COLO668 (cell line): ENCODE data around the gene SHISA4.
"Not testable (repeated sequence)": the region's sequence is repeated elsewhere in the genome, so short reads cannot be mapped to it uniquely, and the experiment has no call there.

Experiments
- DNase-seq: peaks from one replicate; lab custom pipeline; 2025; ENCODE audit not compliant: unreplicated experiment; lab: John Stamatoyannopoulos, UW

SHISA4 gene

GRCh38 chr1:201925301-201925567, 36.5 kb downstream of the SHISA4 start:
- DNase-seq, result no peak

DNA sequence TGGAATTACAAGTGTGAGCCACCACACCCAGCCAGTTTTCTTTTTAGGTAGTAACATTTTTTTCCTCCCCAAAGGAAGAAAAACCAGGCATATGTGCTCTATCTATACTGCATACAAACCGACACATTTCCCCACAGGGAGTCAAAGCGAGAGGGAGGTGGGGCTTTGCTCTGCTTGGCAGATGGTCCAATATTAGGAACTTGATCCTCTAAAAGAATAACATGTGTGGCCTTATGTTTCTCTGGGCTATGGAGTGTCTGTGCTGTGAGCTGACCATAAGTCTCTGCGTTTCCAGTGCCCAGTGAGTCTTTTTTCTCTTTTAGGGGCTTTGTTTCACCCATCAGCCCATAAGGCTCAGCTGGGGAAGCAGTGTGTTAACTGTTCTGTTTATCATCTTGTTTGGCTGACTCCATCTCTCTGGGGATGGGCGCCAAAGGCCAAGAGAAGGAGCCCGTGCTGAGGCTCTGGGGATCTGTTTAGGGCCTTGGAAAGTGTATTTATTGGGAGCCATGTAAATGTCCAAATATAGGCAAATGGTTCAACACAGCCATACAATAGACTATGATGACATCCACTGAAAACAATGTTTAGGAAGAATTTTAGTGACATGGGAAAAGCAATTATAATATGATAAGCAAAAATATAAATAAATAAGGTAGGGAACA, 37.4 kb downstream of the SHISA4 start:
- DNase-seq, result no peak

DNA sequence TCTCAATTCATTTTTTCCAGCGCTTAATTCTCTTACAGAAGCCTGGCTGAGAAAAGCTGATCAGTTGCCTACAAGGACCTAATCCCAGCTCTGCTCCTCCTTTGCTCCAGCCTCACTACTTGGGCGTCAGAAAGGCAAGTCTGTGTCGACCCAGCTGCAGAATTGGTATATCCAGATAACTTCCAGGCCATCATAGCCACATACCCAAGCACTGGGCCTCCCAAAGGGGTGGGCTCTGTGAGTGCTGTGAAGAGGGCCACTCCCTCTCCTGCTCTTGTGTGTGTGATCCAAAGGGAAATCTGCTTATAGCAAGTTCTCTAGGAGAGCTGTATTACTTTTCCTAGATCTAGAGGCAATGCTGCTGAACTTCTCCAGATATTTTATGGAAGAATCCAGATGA, 39.6 kb downstream of the SHISA4 start:
- DNase-seq, result no peak

- DNase-seq, result no peak
Measured at GRCh38 chr1:201930137-201930536, 41.4 kb downstream of the SHISA4 start.

DNA sequence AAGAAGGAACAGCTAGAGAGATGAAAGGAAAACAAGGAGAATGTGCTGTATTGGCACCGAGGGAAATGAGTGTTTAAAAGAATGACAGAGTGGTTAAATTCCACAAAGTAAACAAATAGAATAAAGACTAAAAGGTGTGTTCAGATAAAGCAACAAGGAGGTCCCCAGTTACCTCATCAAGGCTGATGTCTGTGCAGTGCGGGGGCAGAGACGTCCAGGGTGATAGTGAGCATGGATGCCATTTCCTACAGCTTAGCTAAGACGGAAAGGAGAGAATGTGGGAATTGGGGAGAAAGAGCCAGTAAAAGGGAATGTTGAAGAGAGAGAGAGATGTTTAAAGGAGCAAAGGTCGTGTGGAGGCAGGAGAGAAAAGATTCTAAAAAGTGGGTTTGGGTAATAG, 42.1 kb downstream of the SHISA4 start:
- no peak for DNase-seq

GRCh38 chr1:201933840-201934430, 45.2 kb downstream of the SHISA4 start:
- DNase-seq, result no peak

DNA sequence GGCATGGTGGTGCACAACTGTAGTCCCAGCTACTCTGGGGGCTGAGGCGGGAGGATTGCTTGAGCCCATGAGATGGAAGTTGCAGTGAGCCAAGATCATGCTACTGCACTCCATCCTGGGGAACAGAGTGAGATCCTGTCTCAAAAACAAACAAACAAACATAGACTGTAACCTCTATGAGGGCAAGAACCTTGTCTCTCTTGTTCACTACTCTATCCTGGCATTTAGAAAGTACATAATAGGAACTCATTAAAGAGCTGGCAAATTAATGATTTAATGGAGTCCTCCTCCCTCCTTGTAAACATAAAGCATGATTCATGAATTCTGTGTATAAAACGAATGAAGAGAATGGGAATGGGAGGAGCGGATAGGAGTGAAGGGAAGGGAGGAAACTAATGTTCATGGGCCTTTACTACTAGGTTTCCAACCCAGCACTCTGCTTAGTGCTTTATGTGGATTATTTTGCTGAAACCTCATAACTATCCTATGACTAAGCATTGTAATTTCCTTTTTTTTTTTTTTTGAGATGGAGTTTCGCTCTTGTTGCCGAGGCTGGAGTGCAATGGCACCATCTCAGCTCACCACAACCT, 49.0 kb downstream of the SHISA4 start:
- DNase-seq, result no peak

DNA sequence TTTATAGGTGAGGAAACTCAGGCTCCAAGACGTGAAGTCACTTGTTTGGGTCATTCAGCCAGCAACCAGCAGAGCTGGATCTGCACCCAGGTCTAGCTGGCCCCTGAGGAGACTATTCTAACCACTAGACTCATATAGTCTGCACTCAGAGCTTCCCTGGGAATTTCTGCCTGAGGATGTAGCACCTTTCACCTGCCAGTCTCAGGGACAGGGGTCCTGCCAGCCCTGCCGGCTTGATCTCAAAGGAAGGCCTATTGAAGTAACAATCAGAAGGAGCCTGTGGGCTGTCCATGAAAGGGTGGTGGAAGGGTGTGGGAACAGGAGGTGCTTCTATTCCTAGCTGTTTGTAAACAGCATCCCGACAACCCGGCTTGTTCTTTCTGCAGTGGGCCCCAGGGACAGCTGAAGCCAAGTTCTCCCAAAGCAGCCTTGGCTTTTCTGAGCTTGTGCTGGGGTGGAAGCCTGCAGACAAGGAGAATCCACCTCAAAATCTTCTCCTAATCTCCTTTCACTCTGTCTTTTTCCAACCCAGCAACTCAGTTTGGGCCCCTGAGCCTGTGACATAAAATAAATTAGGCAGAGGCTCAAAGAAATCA, 49.8 kb downstream of the SHISA4 start:
- no peak for DNase-seq

GRCh38 chr1:201939148-201939547, 50.5 kb downstream of the SHISA4 start:
- no peak for DNase-seq

DNA sequence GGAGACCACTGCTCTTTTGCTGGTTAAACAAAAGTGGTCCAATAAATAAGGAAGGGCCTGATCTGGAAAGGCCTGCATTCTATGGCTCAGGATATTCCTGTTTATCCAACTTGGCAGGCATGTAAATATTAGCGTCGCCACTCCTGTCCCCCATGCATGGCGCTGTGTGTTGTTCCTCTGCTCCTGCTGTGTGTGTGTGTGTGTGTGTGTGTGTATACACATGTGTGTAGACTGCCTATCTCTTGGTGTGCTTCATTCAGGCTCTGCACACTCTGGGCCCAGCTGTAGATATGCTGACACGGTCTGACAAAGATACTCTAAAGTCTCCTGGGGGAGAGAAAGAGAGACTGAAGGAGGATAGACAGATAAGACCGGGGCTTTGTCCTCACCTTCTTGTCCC, 50.9 kb downstream of the SHISA4 start:
- DNase-seq, result no peak

GRCh38 chr1:201940316-201940715, 51.6 kb downstream of the SHISA4 start:
- DNase-seq, result not testable (repeated sequence)

DNA sequence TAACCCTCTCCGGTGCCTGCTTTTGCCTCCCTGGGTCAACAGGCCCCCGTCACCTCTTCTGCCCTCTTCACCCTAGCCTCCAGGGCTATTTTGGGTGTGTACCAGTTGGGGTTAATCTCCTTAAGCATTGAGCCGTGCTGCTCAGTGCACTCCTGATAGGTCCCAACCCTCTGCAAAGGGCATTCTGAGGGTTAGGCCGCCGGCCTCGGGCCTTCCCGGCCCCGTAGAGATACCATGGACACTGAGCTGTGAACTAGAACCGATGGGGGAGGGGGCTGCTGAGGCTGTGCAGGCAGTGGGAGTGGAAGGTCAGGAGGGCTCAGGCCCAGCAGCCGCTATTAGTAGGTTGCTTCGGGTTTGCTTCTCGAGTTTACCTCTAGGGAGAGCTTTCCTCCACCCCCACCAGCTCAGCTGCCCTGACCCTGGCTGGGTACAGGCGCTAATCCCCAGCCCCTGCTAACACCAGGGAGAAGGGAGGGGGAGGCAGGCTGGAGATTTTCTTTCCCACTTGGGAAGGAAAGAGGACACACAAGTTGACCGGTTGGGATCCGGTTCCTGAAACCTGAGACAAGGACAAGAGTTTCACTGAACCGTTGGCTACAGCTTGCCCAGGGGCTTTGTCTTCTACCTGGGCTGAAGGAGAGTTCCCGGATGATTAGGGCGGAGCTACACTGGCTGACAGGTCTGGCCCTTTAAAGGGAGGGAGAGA, 52.9 kb downstream of the SHISA4 start:
- peak; percentile 44 for DNase-seq

DNA sequence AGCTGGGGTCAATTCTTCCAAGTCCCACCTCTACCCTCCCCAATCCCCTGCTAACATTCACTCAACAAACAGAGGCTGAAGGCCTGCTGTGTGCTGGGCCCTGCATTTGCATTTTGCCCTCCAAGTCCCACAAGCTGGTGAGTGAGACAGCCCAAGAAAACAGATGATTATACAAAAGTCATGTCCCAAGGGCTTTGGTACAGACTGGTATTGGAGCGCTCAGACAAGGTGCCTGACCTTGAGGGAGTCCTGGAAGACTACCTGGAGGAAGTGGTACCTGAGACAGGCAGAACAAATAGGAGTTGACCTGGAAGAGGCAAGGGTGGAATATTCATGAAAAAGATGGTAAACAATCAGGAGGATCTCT, 53.4 kb downstream of the SHISA4 start:
- DNase-seq, result no peak
